ENCODE results near the gene GALNT10. TPM values are rescaled to one million over a fixed set of nuclear protein-coding genes. Genes with fewer than 3 reads are reported as not detected.

GALNT10 gene
- total and polyA plus RNA-seq, 10 of the 15 experiments (the other 5 are each of a cell fraction or from before 2014, with no cell fraction given), result 3.9 to 35.4 (median 15.5) TPM

GRCh38 chr5:154197801-154198491 is 7.4 kb downstream of the GALNT10 start:
- POLR2A ChIA-PET, result interaction anchor here (0.5 to 1.9 kb wide), 6 partner anchors 9 to 583 kb away, joined by 3 to 5 read pairs (median 3); partner anchors contain the start of genes FAM114A2 and MFAP3
- SMC1A ChIA-PET (ENCODE audit: uncharacterized antibody, unreplicated experiment), result interaction anchor here (0.6 to 3.8 kb wide), 19 partner anchors 8 to 207 kb away, joined by 3 to 50 read pairs (median 4); no protein-coding TSS in a partner anchor
- Histone ChIP-seq H3K27me3 (replicated peaks in 1 of 2; ENCODE audit: control insufficient read depth in 2 of 2, insufficient read depth in 2 of 2, low read length in 1 of 2) (no peaks in the 10 kb centered on the region), H3K4me2 (ENCODE audit: control insufficient read depth, insufficient read depth) (peak overlapping the region; percentile 3), H2AFZ (ENCODE audit: control insufficient read depth, low read depth, low read length) (no peak overlapping the region; the same call in 1 of the 2 replicates), H3K79me2 (ENCODE audit: control insufficient read depth, insufficient read depth, low read length) (peaks cover 52% of the 10 kb centered on the region), H3K9ac (ENCODE audit: control insufficient read depth, insufficient read depth, low read length) (no peak overlapping the region), H3K9me3 (replicated peaks; ENCODE audit: control insufficient read depth, insufficient read depth, low read length) (no peaks in the 10 kb centered on the region), H3K4me1 (ENCODE audit: control insufficient read depth, insufficient read depth, low read length) (peaks cover 39% of the 10 kb centered on the region), H3K27ac (ENCODE audit: control insufficient read depth, insufficient read depth) (no peak overlapping the region; the same call in 1 of the 2 replicates), H3K4me3 (0 out of 2 replicates have a peak overlapping the region, but pooled peaks have one; percentile 6), H3K36me3 (ENCODE audit: control insufficient read depth in 2 of 2, insufficient read depth in 2 of 2, low read length in 1 of 2) (peaks cover 0 to 7% of the 10 kb centered on the region in 2 experiments; a peak in 1 of 4 replicates), H4K20me1 (ENCODE audit: control insufficient read depth, insufficient read depth) (no peaks in the 10 kb centered on the region)
- intact Hi-C loops (cut with micrococcal nuclease; ENCODE audit: unreplicated experiment), result no loop called here
- 46% methylated on average over 8 of the region's 8 CpGs for WGBS (ENCODE audit: insufficient coverage, insufficient replicate concordance, low lambda C conversion rate, missing lambda C conversion rate)
- RAD21 ChIA-PET (ENCODE audit: unreplicated experiment), result interaction anchor here (0.6 to 3.9 kb wide), 17 partner anchors 9 to 291 kb away, joined by 3 to 28 read pairs (median 5); no protein-coding TSS in a partner anchor
- ATAC-seq, result peak; percentile 74
- in situ Hi-C loops (cut with MboI), result no loop called here
- BruUV-seq (replicated peaks), result no TSS peak
- CTCF ChIA-PET, result interaction anchor here (0.6 to 4.8 kb wide), 30 partner anchors 9 to 249 kb away, joined by 3 to 50 read pairs (median 5); no protein-coding TSS in a partner anchor
- DNase-seq (ENCODE audit: low read depth, low spot score), result peak; percentile 53
- FAIRE-seq, result no peak
- TF ChIP-seq SRF (IDR thresholded peaks at IDR 0.05; ENCODE audit: low read depth in 2 of 2, low read length in 2 of 2) (no peak), MLLT1 (IDR thresholded peaks at IDR 0.05) (no peak), BCLAF1 (IDR thresholded peaks at IDR 0.05) (no peak), ZNF24 (IDR thresholded peaks at IDR 0.05) (0 out of 2 replicates have a peak, but pooled peaks have one; percentile 51), NR2C2 (IDR thresholded peaks at IDR 0.05; ENCODE audit: borderline replicate concordance, control insufficient read depth, insufficient read length, low read depth) (peak; percentile 26), IKZF2 (IDR thresholded peaks at IDR 0.05) (peak; percentile 26 to 51; a peak in 1 of 4 replicates), POLR2AphosphoS5 (IDR thresholded peaks at IDR 0.05; ENCODE audit: low read length) (peak; percentile 40; the same call in 1 of the 2 replicates), SMARCA5 (IDR thresholded peaks at IDR 0.05) (no peak), RUNX3 (IDR thresholded peaks at IDR 0.05; ENCODE audit: low read length) (peak; percentile 26), ZNF687 (IDR thresholded peaks at IDR 0.05) (peak; percentile 81), BHLHE40 (IDR thresholded peaks at IDR 0.05; ENCODE audit: borderline replicate concordance in 1 of 2, low read depth in 2 of 2, low read length in 1 of 2) (peak in 1 of 2 experiments; percentile 21; a peak in 1 of 4 replicates), STAT1 (conservative IDR thresholded peaks at IDR 0.05) (no peak)
